Sigmoid colon (tissue), 4 donors: ENCODE measurements around the gene ECT2L.

ENCODE experiments used
- EP300 ChIP-seq, 4 donors: sonication (generic); formaldehyde crosslinking; IDR thresholded peaks; one replicate each; pipeline ENCODE4 v1.6.1; 2017; ENCODE audit warnings: antibody characterized with exemption in 4 of 4
- POLR2A ChIP-seq, 2 donors: fragments of 450-650 bp; IDR thresholded peaks; one replicate each; pipeline ENCODE4 v1.6.1; 2016; ENCODE audit warnings: antibody characterized with exemption in 2 of 2, mild to moderate bottlenecking in 2 of 2, moderate library complexity in 2 of 2
- POLR2AphosphoS5 ChIP-seq, 4 donors: sonication (generic); formaldehyde crosslinking; IDR thresholded peaks; one replicate each; pipeline ENCODE4 v1.6.1; 2017; ENCODE audit warnings: antibody characterized with exemption in 4 of 4
- TF ChIP-seq, protein P1 (sequence below), 4 experiments: fragments of 450-650 bp in 3 of 4; fragments of 200-600 bp in 1 of 4; IDR thresholded peaks; one replicate each; pipeline ENCODE4 v1.5.1; 2016 to 2019; ENCODE audit warnings: antibody characterized with exemption in 4 of 4, mild to moderate bottlenecking in 3 of 4, moderate library complexity in 2 of 4

DNA sequence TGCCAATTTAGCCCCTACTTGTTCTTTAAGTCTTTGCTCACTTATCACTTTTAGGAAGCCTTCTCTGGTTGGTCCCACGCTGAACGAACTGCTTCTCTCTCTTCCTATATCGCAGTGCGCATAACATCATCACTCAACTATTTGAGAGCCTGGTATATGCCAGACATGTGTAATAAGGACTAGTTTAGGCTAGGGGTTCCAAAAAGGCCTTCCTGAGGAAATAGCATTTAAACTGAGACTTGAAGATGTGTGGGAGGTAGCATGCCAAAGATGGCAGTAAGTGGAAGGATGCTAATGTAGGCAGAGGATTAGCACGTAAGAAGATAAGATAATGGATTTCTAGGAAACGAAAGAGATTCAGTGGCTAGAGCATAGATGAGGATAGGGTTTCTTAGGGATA, 17.6 kb upstream of the ECT2L start:
- TF ChIP-seq POLR2A (IDR thresholded peaks at IDR 0.05) = no peak
- TF ChIP-seq, protein P1, sequence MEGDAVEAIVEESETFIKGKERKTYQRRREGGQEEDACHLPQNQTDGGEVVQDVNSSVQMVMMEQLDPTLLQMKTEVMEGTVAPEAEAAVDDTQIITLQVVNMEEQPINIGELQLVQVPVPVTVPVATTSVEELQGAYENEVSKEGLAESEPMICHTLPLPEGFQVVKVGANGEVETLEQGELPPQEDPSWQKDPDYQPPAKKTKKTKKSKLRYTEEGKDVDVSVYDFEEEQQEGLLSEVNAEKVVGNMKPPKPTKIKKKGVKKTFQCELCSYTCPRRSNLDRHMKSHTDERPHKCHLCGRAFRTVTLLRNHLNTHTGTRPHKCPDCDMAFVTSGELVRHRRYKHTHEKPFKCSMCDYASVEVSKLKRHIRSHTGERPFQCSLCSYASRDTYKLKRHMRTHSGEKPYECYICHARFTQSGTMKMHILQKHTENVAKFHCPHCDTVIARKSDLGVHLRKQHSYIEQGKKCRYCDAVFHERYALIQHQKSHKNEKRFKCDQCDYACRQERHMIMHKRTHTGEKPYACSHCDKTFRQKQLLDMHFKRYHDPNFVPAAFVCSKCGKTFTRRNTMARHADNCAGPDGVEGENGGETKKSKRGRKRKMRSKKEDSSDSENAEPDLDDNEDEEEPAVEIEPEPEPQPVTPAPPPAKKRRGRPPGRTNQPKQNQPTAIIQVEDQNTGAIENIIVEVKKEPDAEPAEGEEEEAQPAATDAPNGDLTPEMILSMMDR (IDR thresholded peaks at IDR 0.05) = no peak
- TF ChIP-seq EP300 (IDR thresholded peaks at IDR 0.05) = no peak
- TF ChIP-seq POLR2AphosphoS5 (IDR thresholded peaks at IDR 0.05) = no peak
